Stomach (tissue), 9 donors: Measurements from ENCODE around the gene RGSL1. TPM values are rescaled to one million over a fixed set of nuclear protein-coding genes. Genes with fewer than 3 reads are reported as not detected.

Source experiments
- DNase-seq, 2 donors: peaks; one replicate each; pipeline versions ENCODE4 v3.0.0 to v3.0.0-alpha.2; 2013 to 2019
- H3K27ac ChIP-seq, 5 donors: fragments of 200-600 bp in 4 of 5; sonication (generic) in 4 of 5; one replicate each; pipeline ENCODE4 v1.5.1; 2013 to 2019; ENCODE audit warnings: mild to moderate bottlenecking in 1 of 5, moderate library complexity in 1 of 5
- H3K27me3 ChIP-seq, 3 donors: fragments of 200-600 bp; sonication (generic); one replicate each; pipeline ENCODE4 v1.5.1; 2017 to 2019; ENCODE audit warnings: mixed run types in 1 of 3
- H3K36me3 ChIP-seq, 4 donors: fragments of 200-600 bp; sonication (generic); 1 replicate in 3 of 4; 2 replicates in 1 of 4; pipeline ENCODE4 v1.5.1; 2016 to 2019
- H3K4me1 ChIP-seq, 4 donors: fragments of 200-600 bp; sonication (generic); one replicate each; pipeline ENCODE4 v1.5.1; 2016 to 2019
- H3K4me3 ChIP-seq, 4 donors: fragments of 200-600 bp; sonication (generic) in 3 of 4; one replicate each; pipeline ENCODE4 v1.5.1; 2016 to 2019; ENCODE audit warnings: mild to moderate bottlenecking in 1 of 4
- H3K9me3 ChIP-seq, 4 donors: fragments of 200-600 bp; sonication (generic); one replicate each; pipeline ENCODE4 v1.5.1; 2016 to 2019
- CTCF ChIP-seq, 7 experiments: fragments of 450-650 bp in 4 of 7; fragments of 200-600 bp in 3 of 7; sonication (generic) in 3 of 7; IDR thresholded peaks; one replicate each; pipeline ENCODE4 v1.5.1; 2016 to 2019; ENCODE audit warnings: antibody characterized with exemption in 7 of 7, control low read depth in 2 of 7, mild to moderate bottlenecking in 1 of 7
- EP300 ChIP-seq: sonication (generic); formaldehyde crosslinking; IDR thresholded peaks from one replicate; pipeline ENCODE4 v1.6.1; 2017; ENCODE audit warnings: antibody characterized with exemption
- POLR2A ChIP-seq, 4 donors: fragments of 450-650 bp; IDR thresholded peaks; one replicate each; pipeline ENCODE4 v1.6.1; 2016; ENCODE audit warnings: antibody characterized with exemption in 4 of 4, control low read depth in 2 of 4, mild to moderate bottlenecking in 1 of 4, moderate library complexity in 1 of 4
- POLR2AphosphoS5 ChIP-seq, 3 donors: sonication (generic); formaldehyde crosslinking; IDR thresholded peaks; one replicate each; pipeline ENCODE4 v1.6.1; 2016; ENCODE audit warnings: antibody characterized with exemption in 3 of 3
- WGBS, 5 donors: extraction: QIAGEN DNeasy Blood & Tissue Kit in 3 of 5; methylation state at CpG; one replicate each; pipeline versions ENCODE4 v1.1.5 to v1.1.7; 2013 to 2018; 5-methylcytosine and 5-hydroxymethylcytosine counted together
- intact Hi-C: fragments of 100-400 bp; cut with DNase I; formaldehyde crosslinking; loops from one replicate; pipeline ENCODE4 v1.15.1; 2023; ENCODE audit warnings: low total_unique reads
- polyA plus RNA-seq, 3 donors: library from polyadenylated mRNA; stranded (reverse); fragments of 200-250 nt; gene quantifications; one replicate each; pipeline ENCODE4 v1.2.3, GENCODE V29; 2013
- total RNA-seq, 5 donors: library from RNA; depleted of rRNA; stranded (reverse); fragments of >200 nt; gene quantifications; one replicate each; pipeline versions ENCODE4 v1.1.0 to v1.2.3, GENCODE V29; 2014 to 2016
- donor health status: healthy with polysubstance abuse.
- donor health status: Bipolar disorder and iron deficiency.
- donor health status: healthy.

Gene RGSL1
- total and polyA plus RNA-seq, 8 donors: not detected

- Histone ChIP-seq H3K27ac (peak overlapping the region in 4 of 5 donors; percentile 95 to 99 (median 96)), H3K4me3 (peak overlapping the region; percentile 54 to 83 (median 62)), H3K36me3 (peaks cover 0 to 16% (median 9%) of the 10 kb centered on the region in 4 donors), H3K4me1 (peaks cover 17 to 49% (median 29%) of the 10 kb centered on the region in 4 donors), H3K9me3 (no peaks in the 10 kb centered on the region), H3K27me3 (no peaks in the 10 kb centered on the region)
- 34 to 37% (median 36%) methylated on average over 4 of the region's 4 CpGs for WGBS, 5 donors
- peak in 1 of 2 donors; percentile 31 for DNase-seq
- TF ChIP-seq EP300: no peak
- no peak for TF ChIP-seq POLR2A (IDR thresholded peaks at IDR 0.05)
- TF ChIP-seq POLR2AphosphoS5 (IDR thresholded peaks at IDR 0.05): no peak
- no peak for TF ChIP-seq CTCF (IDR thresholded peaks at IDR 0.05)
- intact Hi-C loops: no loop called here
Measured at GRCh38 chr1:182587666-182588499, 137.9 kb downstream of the RGSL1 start.

GRCh38 chr1:182588500-182589396, 138.8 kb downstream of the RGSL1 start, which contains the start of gene RNASEL:
Gene RNASEL, minus strand, starts transcription at chr1:182589256. Its CDS starts 2,450 bp downstream, at chr1:182586806.
- Histone ChIP-seq H3K4me3 (peak within 1 kb of the TSS; percentile 54 to 83 (median 62)), H3K27me3 (no peaks in the 10 kb centered on the region), H3K27ac (peak within 1 kb of the TSS; percentile 80 to 99 (median 95)), H3K9me3 (no peaks in the 10 kb centered on the region), H3K4me1 (peaks cover 17 to 45% (median 27%) of the 10 kb centered on the region in 4 donors), H3K36me3 (peaks cover 0 to 9% (median 1%) of the 10 kb centered on the region in 4 donors)
- 1 to 3% (median 1%) methylated on average over 20 of the region's 20 CpGs for WGBS, 5 donors
- TF ChIP-seq EP300: no peak
- no peak for TF ChIP-seq POLR2A (IDR thresholded peaks at IDR 0.05)
- peak in 1 of 7 experiments; percentile 8 for TF ChIP-seq CTCF (IDR thresholded peaks at IDR 0.05)
- peak in 2 of 3 donors; percentile 74 to 83 for TF ChIP-seq POLR2AphosphoS5 (IDR thresholded peaks at IDR 0.05)
- peak; percentile 84 to 92 for DNase-seq
- intact Hi-C loops: no loop called here

GRCh38 chr1:182589520-182589919, 139.6 kb downstream of the RGSL1 start:
- no peak for TF ChIP-seq EP300
- no peak for TF ChIP-seq POLR2AphosphoS5 (IDR thresholded peaks at IDR 0.05)
- TF ChIP-seq CTCF (IDR thresholded peaks at IDR 0.05): no peak
- TF ChIP-seq POLR2A (IDR thresholded peaks at IDR 0.05): no peak
- DNase-seq: no peak
- no peaks in the 10 kb centered on the region for H3K27me3 ChIP-seq
- WGBS, 5 donors: 74 to 89% (median 81%) methylated on average over 3 of the region's 3 CpGs
- no peaks in the 10 kb centered on the region for H3K9me3 ChIP-seq
- intact Hi-C loops: no loop called here
- peaks cover 0 to 9% (median 0%) of the 10 kb centered on the region in 4 donors for H3K36me3 ChIP-seq
- peak overlapping the region in 4 of 5 donors; percentile 95 to 99 (median 96) for H3K27ac ChIP-seq
- peaks cover 11 to 37% (median 21%) of the 10 kb centered on the region in 4 donors for H3K4me1 ChIP-seq
- H3K4me3 ChIP-seq: peak overlapping the region; percentile 54 to 83 (median 62)

GRCh38 chr1:182589931-182590330, 140.0 kb downstream of the RGSL1 start:
- no peak for TF ChIP-seq POLR2AphosphoS5 (IDR thresholded peaks at IDR 0.05)
- TF ChIP-seq EP300: no peak
- no peak for TF ChIP-seq POLR2A (IDR thresholded peaks at IDR 0.05)
- TF ChIP-seq CTCF (IDR thresholded peaks at IDR 0.05): no peak
- no peaks in the 10 kb centered on the region for H3K27me3 ChIP-seq
- H3K4me1 ChIP-seq: peaks cover 7 to 33% (median 16%) of the 10 kb centered on the region in 4 donors
- WGBS, 5 donors: 93 to 96% (median 95%) methylated on average over 5 of the region's 5 CpGs
- no peaks in the 10 kb centered on the region for H3K9me3 ChIP-seq
- H3K36me3 ChIP-seq: peaks cover 0 to 9% (median 0%) of the 10 kb centered on the region in 4 donors
- peak overlapping the region in 3 of 5 donors; percentile 95 to 99 (median 95) for H3K27ac ChIP-seq
- intact Hi-C loops: no loop called here
- no peak overlapping the region for H3K4me3 ChIP-seq
- DNase-seq: no peak
